ENCODE measurements around the gene OR4F6. TPM values are rescaled to one million over a fixed set of nuclear protein-coding genes. Genes with fewer than 3 reads are reported as not detected.
"Not testable (repeated sequence)": the region's sequence is repeated elsewhere in the genome, so short reads cannot be mapped to it uniquely, and the experiment has no call there.

Gene OR4F6
- polyA plus RNA-seq, 1 experiment, result not detected

GRCh38 chr15:101788503-101789269 is 14.6 kb upstream of the OR4F6 start:
- CTCF ChIA-PET, result interaction anchor here (0.7 kb wide), 1 partner anchor 40 kb away, joined by 4 read pairs; no protein-coding TSS in a partner anchor
- H3K27me3 ChIP-seq (ENCODE audit: control insufficient read depth, insufficient read depth, low read length); DNase-seq (ENCODE audit: low read depth, low spot score); POLR2A ChIA-PET; H3K27ac ChIP-seq (ENCODE audit: low read depth, low read length); H3K4me3 ChIP-seq (ENCODE audit: low read depth, low read length); H3K9me3 ChIP-seq (ENCODE audit: control insufficient read depth, insufficient read depth, low read length): not testable (repeated sequence)

- H3K27ac ChIP-seq (ENCODE audit: low read depth, low read length); H3K27me3 ChIP-seq (ENCODE audit: control insufficient read depth, insufficient read depth, low read length); H3K9me3 ChIP-seq (ENCODE audit: control insufficient read depth, insufficient read depth, low read length); POLR2A ChIA-PET; H3K4me3 ChIP-seq (ENCODE audit: low read depth, low read length); CTCF ChIA-PET; DNase-seq (ENCODE audit: low read depth, low spot score): not testable (repeated sequence)
Observed at GRCh38 chr15:101790748-101791147, 12.6 kb upstream of the OR4F6 start.

- H3K27ac ChIP-seq (ENCODE audit: low read depth, low read length); DNase-seq (ENCODE audit: low read depth, low spot score); H3K9me3 ChIP-seq (ENCODE audit: control insufficient read depth, insufficient read depth, low read length); POLR2A ChIA-PET; H3K4me3 ChIP-seq (ENCODE audit: low read depth, low read length); H3K27me3 ChIP-seq (ENCODE audit: control insufficient read depth, insufficient read depth, low read length): not testable (repeated sequence)
- CTCF ChIA-PET, result interaction anchor here (0.9 kb wide), 1 partner anchor 153 kb away, joined by 3 read pairs; no protein-coding TSS in a partner anchor
Observed at GRCh38 chr15:101793981-101794380, 9.3 kb upstream of the OR4F6 start.

GRCh38 chr15:101795455-101795854 is 7.9 kb upstream of the OR4F6 start:
- peak overlapping the region; percentile 58 for H3K27ac ChIP-seq (ENCODE audit: low read depth, low read length)
- no peak overlapping the region for H3K4me3 ChIP-seq (ENCODE audit: low read depth, low read length)
- ChIA-PET CTCF (interaction anchor here (0.6 kb wide), 1 partner anchor 22 kb away, joined by 3 read pairs; no protein-coding TSS in a partner anchor), POLR2A (interaction anchor here (0.9 to 1.1 kb wide), 3 partner anchors 13 to 49 kb away, joined by 3 to 4 read pairs (median 3); partner anchors contain the start of gene OR4F15)
- DNase-seq (ENCODE audit: low read depth, low spot score), result peak; percentile 70
- no peaks in the 10 kb centered on the region for H3K27me3 ChIP-seq (ENCODE audit: control insufficient read depth, insufficient read depth, low read length)
- TF ChIP-seq CTCF (IDR thresholded peaks at IDR 0.05; ENCODE audit: low read depth, low read length), result no peak
- H3K9me3 ChIP-seq (ENCODE audit: control insufficient read depth, insufficient read depth, low read length), result no peaks in the 10 kb centered on the region

GRCh38 chr15:101799665-101800064 is 3.6 kb upstream of the OR4F6 start:
- Histone ChIP-seq H3K4me3 (ENCODE audit: low read depth, low read length) (no peak overlapping the region), H3K9me3 (ENCODE audit: control insufficient read depth, insufficient read depth, low read length) (peaks cover 3% of the 10 kb centered on the region; the same call in 1 of the 2 replicates), H3K27me3 (ENCODE audit: control insufficient read depth, insufficient read depth, low read length) (no peaks in the 10 kb centered on the region), H3K27ac (ENCODE audit: low read depth, low read length) (no peak overlapping the region)
- ChIA-PET POLR2A (no interaction called here), CTCF (no interaction called here)
- no peak for TF ChIP-seq CTCF (IDR thresholded peaks at IDR 0.05; ENCODE audit: low read depth, low read length)
- no peak for DNase-seq (ENCODE audit: low read depth, low spot score)

- POLR2A ChIA-PET, result no interaction called here
- Histone ChIP-seq H3K4me3 (ENCODE audit: low read depth, low read length) (no peak overlapping the region), H3K9me3 (ENCODE audit: control insufficient read depth, insufficient read depth, low read length) (peaks cover 6% of the 10 kb centered on the region; the same call in 1 of the 2 replicates), H3K27me3 (ENCODE audit: control insufficient read depth, insufficient read depth, low read length) (no peaks in the 10 kb centered on the region), H3K27ac (ENCODE audit: low read depth, low read length) (no peak overlapping the region)
- DNase-seq (ENCODE audit: low read depth, low spot score), result no peak
- no peak for TF ChIP-seq CTCF (IDR thresholded peaks at IDR 0.05; ENCODE audit: low read depth, low read length)
- CTCF ChIA-PET, result no interaction called here
Observed at GRCh38 chr15:101801048-101801447, 2.3 kb upstream of the OR4F6 start.
